Sigmoid colon (tissue), 7 donors: ENCODE data around the gene TIA1. TPM values are rescaled to one million over a fixed set of nuclear protein-coding genes. Genes with fewer than 3 reads are reported as not detected.
"Not testable (repeated sequence)": the region's sequence is repeated elsewhere in the genome, so short reads cannot be mapped to it uniquely, and the experiment has no call there.

ENCODE experiments used
- DNase-seq: peaks from one replicate; pipeline ENCODE4 v3.0.0-alpha.2; 2019
- H3K27ac ChIP-seq, 4 donors: fragments of 200-600 bp; sonication (generic); one replicate each; pipeline ENCODE4 v1.5.1; 2016 to 2019; ENCODE audit warnings: mild to moderate bottlenecking in 1 of 4
- H3K27me3 ChIP-seq, 3 donors: fragments of 200-600 bp; sonication (generic); one replicate each; pipeline ENCODE4 v1.5.1; 2019; ENCODE audit warnings: mild to moderate bottlenecking in 1 of 3
- H3K36me3 ChIP-seq, 4 donors: fragments of 200-600 bp; sonication (generic); one replicate each; pipeline ENCODE4 v1.5.1; 2016 to 2019
- H3K4me1 ChIP-seq, 4 donors: fragments of 200-600 bp; sonication (generic); one replicate each; pipeline ENCODE4 v1.5.1; 2017 to 2019
- H3K4me3 ChIP-seq, 4 donors: fragments of 200-600 bp; sonication (generic); one replicate each; pipeline ENCODE4 v1.5.1; 2017 to 2019; ENCODE audit warnings: mild to moderate bottlenecking in 2 of 4, moderate library complexity in 1 of 4
- H3K9me3 ChIP-seq, 4 donors: fragments of 200-600 bp in 3 of 4; sonication (generic) in 3 of 4; one replicate each; pipeline versions ENCODE4 v1.5.1 to v1.6.1; 2013 to 2019
- EP300 ChIP-seq, 4 donors: sonication (generic); formaldehyde crosslinking; IDR thresholded peaks; one replicate each; pipeline ENCODE4 v1.6.1; 2017; ENCODE audit warnings: antibody characterized with exemption in 4 of 4
- POLR2A ChIP-seq, 2 donors: fragments of 450-650 bp; IDR thresholded peaks; one replicate each; pipeline ENCODE4 v1.6.1; 2016; ENCODE audit warnings: antibody characterized with exemption in 2 of 2, mild to moderate bottlenecking in 2 of 2, moderate library complexity in 2 of 2
- POLR2AphosphoS5 ChIP-seq, 4 donors: sonication (generic); formaldehyde crosslinking; IDR thresholded peaks; one replicate each; pipeline ENCODE4 v1.6.1; 2017; ENCODE audit warnings: antibody characterized with exemption in 4 of 4
- WGBS, 2 donors: extraction: QIAGEN DNeasy Blood & Tissue Kit; methylation state at CpG; one replicate each; pipeline ENCODE4 v1.1.7; 2013; 5-methylcytosine and 5-hydroxymethylcytosine counted together
- intact Hi-C: fragments of 100-400 bp; cut with DNase I; formaldehyde crosslinking; loops from one replicate; pipeline ENCODE4 v1.15.1; 2023
- polyA plus RNA-seq, 3 donors: library from polyadenylated mRNA; stranded (reverse); fragments of 200-250 nt; gene quantifications; one replicate each; pipeline ENCODE4 v1.2.3, GENCODE V29; 2013
- total RNA-seq, 4 donors: library from RNA; depleted of rRNA; stranded (reverse); fragments of >200 nt; gene quantifications; one replicate each; pipeline ENCODE4 v1.1.0, GENCODE V29; 2016
- TF ChIP-seq, protein P1 (sequence below), 4 experiments: fragments of 450-650 bp in 3 of 4; fragments of 200-600 bp in 1 of 4; IDR thresholded peaks; one replicate each; pipeline ENCODE4 v1.5.1; 2016 to 2019; ENCODE audit warnings: antibody characterized with exemption in 4 of 4, mild to moderate bottlenecking in 3 of 4, moderate library complexity in 2 of 4
- donor health status: healthy with polysubstance abuse.
- donor health status: Bipolar disorder and iron deficiency.
- donor health status: healthy.

The TIA1 gene
- total RNA-seq (100 to 1,000 TPM in 2 of 4 donors, 10 to 100 TPM in 2; 94.8 to 132 (median 105) TPM), polyA plus RNA-seq (10 to 100 TPM in 2 of 3 donors, 1 to 10 TPM in 1; 9.7 to 41.6 (median 12.6) TPM)

DNA sequence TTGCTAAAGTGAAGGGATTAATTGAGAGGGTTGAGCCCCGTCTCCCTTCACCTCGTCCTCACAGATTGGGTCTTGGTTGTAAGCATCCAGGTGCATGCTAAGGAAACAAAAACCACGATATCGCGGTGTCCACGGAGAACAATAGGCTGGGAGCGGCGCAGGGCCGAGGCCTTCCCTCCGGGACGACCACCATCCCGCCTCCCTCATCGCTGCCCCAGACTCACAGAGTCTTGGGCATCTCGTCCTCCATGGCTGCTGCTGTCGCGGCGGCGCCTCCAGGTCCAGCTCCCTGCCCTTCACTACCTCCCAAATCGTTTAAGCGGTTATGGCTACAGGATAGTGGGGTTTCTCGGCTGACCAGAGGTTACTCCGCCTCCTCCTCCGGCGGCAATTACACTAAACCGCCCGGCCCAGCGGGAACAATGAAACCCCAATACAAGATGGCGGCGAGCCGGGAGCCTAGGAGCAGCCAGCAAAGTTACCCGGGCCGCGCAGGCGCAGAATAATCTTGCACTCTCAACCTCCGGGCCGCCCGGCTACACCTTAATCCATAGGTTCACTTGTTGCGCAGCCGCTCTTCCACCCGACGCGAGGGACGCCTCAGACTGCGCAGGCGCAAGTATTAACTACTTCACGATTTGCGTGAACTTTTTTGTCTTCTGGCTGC, at the start of gene TIA1:
TSS of gene TIA1 (minus strand) at position 448 of the 667 bp plus-strand sequence. CDS start at position 250, 198 bp downstream.
- peaks cover 0 to 39% (median 37%) of the 10 kb centered on the region in 4 donors for H3K4me1 ChIP-seq
- TF ChIP-seq POLR2A (IDR thresholded peaks at IDR 0.05) (peak; percentile 66 to 75), EP300 (IDR thresholded peaks at IDR 0.05) (no peak), POLR2AphosphoS5 (IDR thresholded peaks at IDR 0.05) (peak; percentile 67 to 90 (median 80))
- TF ChIP-seq, protein P1, sequence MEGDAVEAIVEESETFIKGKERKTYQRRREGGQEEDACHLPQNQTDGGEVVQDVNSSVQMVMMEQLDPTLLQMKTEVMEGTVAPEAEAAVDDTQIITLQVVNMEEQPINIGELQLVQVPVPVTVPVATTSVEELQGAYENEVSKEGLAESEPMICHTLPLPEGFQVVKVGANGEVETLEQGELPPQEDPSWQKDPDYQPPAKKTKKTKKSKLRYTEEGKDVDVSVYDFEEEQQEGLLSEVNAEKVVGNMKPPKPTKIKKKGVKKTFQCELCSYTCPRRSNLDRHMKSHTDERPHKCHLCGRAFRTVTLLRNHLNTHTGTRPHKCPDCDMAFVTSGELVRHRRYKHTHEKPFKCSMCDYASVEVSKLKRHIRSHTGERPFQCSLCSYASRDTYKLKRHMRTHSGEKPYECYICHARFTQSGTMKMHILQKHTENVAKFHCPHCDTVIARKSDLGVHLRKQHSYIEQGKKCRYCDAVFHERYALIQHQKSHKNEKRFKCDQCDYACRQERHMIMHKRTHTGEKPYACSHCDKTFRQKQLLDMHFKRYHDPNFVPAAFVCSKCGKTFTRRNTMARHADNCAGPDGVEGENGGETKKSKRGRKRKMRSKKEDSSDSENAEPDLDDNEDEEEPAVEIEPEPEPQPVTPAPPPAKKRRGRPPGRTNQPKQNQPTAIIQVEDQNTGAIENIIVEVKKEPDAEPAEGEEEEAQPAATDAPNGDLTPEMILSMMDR (IDR thresholded peaks at IDR 0.05): no peak
- no peaks in the 10 kb centered on the region for H3K9me3 ChIP-seq
- WGBS, 2 donors: 0% methylated on average over 47 of the region's 47 CpGs
- no peaks in the 10 kb centered on the region for H3K27me3 ChIP-seq
- H3K4me3 ChIP-seq: peak within 1 kb of the TSS; percentile 65 to 93 (median 77)
- intact Hi-C loops: loop anchor here (1.0 to 5.0 kb wide), 3 partner anchors 9 to 336 kb away; partner anchors contain the start of gene C2orf42
- peak; percentile 99 for DNase-seq
- peak within 1 kb of the TSS; percentile 93 to 97 (median 95) for H3K27ac ChIP-seq
- no peaks in the 10 kb centered on the region for H3K36me3 ChIP-seq

GRCh38 chr2:70297828-70298227, 49.4 kb upstream of the TIA1 start:
- WGBS, 2 donors: 94 to 95% methylated on average over 4 of the region's 4 CpGs
- H3K27ac ChIP-seq, H3K9me3 ChIP-seq, H3K4me3 ChIP-seq, H3K27me3 ChIP-seq, intact Hi-C loops, DNase-seq: not testable (repeated sequence)
- H3K36me3 ChIP-seq: peaks cover 0 to 36% (median 3%) of the 10 kb centered on the region in 4 donors
- H3K4me1 ChIP-seq: peaks cover 0 to 22% (median 16%) of the 10 kb centered on the region in 4 donors

DNA sequence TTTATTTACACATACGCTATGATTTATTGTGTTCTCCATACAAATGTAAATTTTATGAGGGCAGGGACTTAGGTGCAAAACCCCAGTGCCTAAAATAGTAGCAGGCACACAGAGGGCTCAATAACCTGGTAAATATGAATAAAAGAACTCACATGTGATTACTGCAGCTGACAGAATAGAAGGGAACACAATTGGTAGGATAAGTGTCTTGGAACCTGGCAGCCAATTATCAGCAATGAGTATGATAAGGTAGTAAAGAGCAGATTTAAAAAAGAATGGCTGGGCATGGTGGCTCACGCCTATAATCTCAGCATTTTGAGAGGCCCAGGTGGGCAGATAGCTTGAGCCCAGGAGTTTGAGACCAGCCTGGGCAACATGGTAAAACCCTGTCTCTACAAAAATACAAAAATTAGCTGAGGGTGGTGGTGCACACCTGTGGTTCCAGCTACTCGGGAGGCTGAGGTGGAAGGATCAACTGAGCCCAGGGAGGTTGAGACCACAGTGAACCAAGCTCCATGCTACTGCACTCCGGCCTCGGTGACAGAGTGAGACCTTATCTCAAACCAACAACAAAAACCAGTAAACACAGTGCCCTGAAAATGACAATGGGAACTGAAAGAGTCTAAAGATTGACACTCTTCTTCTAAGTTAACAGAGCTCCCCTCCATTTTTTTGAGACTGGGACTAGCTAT, 35.2 kb upstream of the TIA1 start:
- no peaks in the 10 kb centered on the region for H3K9me3 ChIP-seq
- WGBS, 2 donors: 94 to 96% methylated on average over 5 of the region's 5 CpGs
- TF ChIP-seq EP300 (IDR thresholded peaks at IDR 0.05): no peak
- no peak for TF ChIP-seq POLR2A (IDR thresholded peaks at IDR 0.05)
- TF ChIP-seq, protein P1 (IDR thresholded peaks at IDR 0.05): no peak
- TF ChIP-seq POLR2AphosphoS5 (IDR thresholded peaks at IDR 0.05): no peak
- H3K36me3 ChIP-seq: peaks cover 16 to 93% (median 40%) of the 10 kb centered on the region in 4 donors
- H3K4me3 ChIP-seq: no peak overlapping the region
- no peak overlapping the region for H3K27ac ChIP-seq
- DNase-seq: no peak
- no peaks in the 10 kb centered on the region for H3K4me1 ChIP-seq
- H3K27me3 ChIP-seq: no peaks in the 10 kb centered on the region
- intact Hi-C loops: no loop called here

- H3K4me1 ChIP-seq: no peaks in the 10 kb centered on the region
- H3K27me3 ChIP-seq: no peaks in the 10 kb centered on the region
- TF ChIP-seq EP300 (IDR thresholded peaks at IDR 0.05): no peak
- TF ChIP-seq POLR2A (IDR thresholded peaks at IDR 0.05): no peak
- no peak for TF ChIP-seq POLR2AphosphoS5 (IDR thresholded peaks at IDR 0.05)
- TF ChIP-seq, protein P1 (IDR thresholded peaks at IDR 0.05): no peak
- H3K9me3 ChIP-seq: no peaks in the 10 kb centered on the region
- no peak overlapping the region for H3K27ac ChIP-seq
- H3K36me3 ChIP-seq: peaks cover 12 to 93% (median 42%) of the 10 kb centered on the region in 4 donors
- WGBS, 2 donors: 70 to 83% methylated on average over 5 of the region's 5 CpGs
- intact Hi-C loops: no loop called here
- no peak for DNase-seq
- no peak overlapping the region for H3K4me3 ChIP-seq
These were observed 34.0 kb upstream of the TIA1 start for GRCh38 chr2:70282439-70282838.

- TF ChIP-seq POLR2AphosphoS5 (IDR thresholded peaks at IDR 0.05) (no peak), EP300 (IDR thresholded peaks at IDR 0.05) (no peak), POLR2A (IDR thresholded peaks at IDR 0.05) (no peak)
- TF ChIP-seq, protein P1 (IDR thresholded peaks at IDR 0.05): no peak
- WGBS, 2 donors: 86 to 98% methylated on average over 2 of the region's 2 CpGs
- Histone ChIP-seq H3K4me1 (no peaks in the 10 kb centered on the region), H3K9me3 (no peaks in the 10 kb centered on the region), H3K27ac (no peak overlapping the region), H3K4me3 (no peak overlapping the region), H3K27me3 (no peaks in the 10 kb centered on the region), H3K36me3 (peaks cover 4 to 93% (median 41%) of the 10 kb centered on the region in 4 donors)
- DNase-seq: no peak
- intact Hi-C loops: no loop called here
These were observed 31.9 kb upstream of the TIA1 start for GRCh38 chr2:70280242-70280798.
